ENCODE data around the gene PKP4.

PKP4 gene

GRCh38 chr2:158484892-158485556 is 28.3 kb downstream of the PKP4 start:
- TF ChIP-seq CTCF (IDR thresholded peaks at IDR 0.05) = no peak
- Histone ChIP-seq H3K4me3 (no peak overlapping the region), H3K27ac (no peak overlapping the region)
- no peak for DNase-seq (ENCODE audit: low spot score)

- DNase-seq (ENCODE audit: low spot score) = no peak
- H3K4me3 ChIP-seq = no peak overlapping the region
- no peak for TF ChIP-seq CTCF (IDR thresholded peaks at IDR 0.05)
- no peak overlapping the region for H3K27ac ChIP-seq
Measured at GRCh38 chr2:158486150-158486969, 29.6 kb downstream of the PKP4 start.

- TF ChIP-seq CTCF (IDR thresholded peaks at IDR 0.05) = no peak
- H3K4me3 ChIP-seq = no peak overlapping the region
- no peak overlapping the region for H3K27ac ChIP-seq
- DNase-seq (ENCODE audit: low spot score) = no peak
Measured at GRCh38 chr2:158486970-158487325, 30.2 kb downstream of the PKP4 start.

- DNase-seq (ENCODE audit: low spot score) = no peak
- Histone ChIP-seq H3K4me3 (no peak overlapping the region), H3K27ac (no peak overlapping the region)
- no peak for TF ChIP-seq CTCF (IDR thresholded peaks at IDR 0.05)
Measured at GRCh38 chr2:158487419-158487818, 30.7 kb downstream of the PKP4 start.

- DNase-seq (ENCODE audit: low spot score) = no peak
- Histone ChIP-seq H3K27ac (no peak overlapping the region), H3K4me3 (no peak overlapping the region)
- no peak for TF ChIP-seq CTCF (IDR thresholded peaks at IDR 0.05)
Measured at GRCh38 chr2:158488442-158489216, 31.9 kb downstream of the PKP4 start.

GRCh38 chr2:158489366-158490112 is 32.8 kb downstream of the PKP4 start:
- Histone ChIP-seq H3K27ac (no peak overlapping the region), H3K4me3 (no peak overlapping the region)
- DNase-seq (ENCODE audit: low spot score) = no peak
- no peak for TF ChIP-seq CTCF (IDR thresholded peaks at IDR 0.05)

All from coronary artery (tissue), 2 donors.